Colonic mucosa (tissue), 4 donors: ENCODE data around the gene ZBTB7B. TPM values are rescaled to one million over a fixed set of nuclear protein-coding genes. Genes with fewer than 3 reads are reported as not detected.
A peak's percentile ranks its signal among the peaks of the same experiment; 100 is the strongest.

Source experiments
- DNase-seq: peaks from one replicate; pipeline ENCODE4 v3.0.0-alpha.2; 2020
- H3K27ac ChIP-seq: fragments of 200-600 bp; one replicate; pipeline ENCODE4 v1.8.0; 2021
- H3K27me3 ChIP-seq: fragments of 200-600 bp; one replicate; pipeline ENCODE4 v1.8.0; 2021
- H3K36me3 ChIP-seq: fragments of 200-600 bp; one replicate; pipeline ENCODE4 v1.8.0; 2021
- H3K4me1 ChIP-seq: fragments of 200-600 bp; one replicate; pipeline ENCODE4 v1.8.0; 2021; ENCODE audit warnings: mild to moderate bottlenecking
- H3K4me3 ChIP-seq: fragments of 200-600 bp; one replicate; pipeline ENCODE4 v1.8.0; 2021
- H3K9ac ChIP-seq, 2 donors: one replicate each; pipeline ENCODE4 v1.7.0; 2013; ENCODE audit warnings: control low read depth in 2 of 2, low read depth in 2 of 2, low read length in 2 of 2
- H3K9me3 ChIP-seq: fragments of 200-600 bp; one replicate; pipeline ENCODE4 v1.8.0; 2021
- intact Hi-C: fragments of 100-400 bp; cut with DNase I; formaldehyde crosslinking; loops from one replicate; pipeline ENCODE4 v1.14.1; 2022
- total RNA-seq, 2 donors: library from RNA; stranded (reverse); fragmentation: NEBNext Ultra II Directional in 1 of 2; extraction: Animal tissue kit (Norgen Biotek cat#: 25700) in 1 of 2; gene quantifications; one replicate each; pipeline ENCODE4 v1.2.1, GENCODE V29; 2021
- TF ChIP-seq, protein P1 (sequence below): fragments of 200-600 bp; IDR thresholded peaks from one replicate; pipeline ENCODE4 v1.8.0; 2022; ENCODE audit warnings: antibody characterized with exemption, mild to moderate bottlenecking
- donor health status: healthy.
- donor health status: DM: no; HTN: no; CAD: no.
- donor health status: DM: no; HTN: no; CAD: no.

ZBTB7B gene
- total RNA-seq, 2 donors from 2014 or later = 185 to 205 TPM

DNA sequence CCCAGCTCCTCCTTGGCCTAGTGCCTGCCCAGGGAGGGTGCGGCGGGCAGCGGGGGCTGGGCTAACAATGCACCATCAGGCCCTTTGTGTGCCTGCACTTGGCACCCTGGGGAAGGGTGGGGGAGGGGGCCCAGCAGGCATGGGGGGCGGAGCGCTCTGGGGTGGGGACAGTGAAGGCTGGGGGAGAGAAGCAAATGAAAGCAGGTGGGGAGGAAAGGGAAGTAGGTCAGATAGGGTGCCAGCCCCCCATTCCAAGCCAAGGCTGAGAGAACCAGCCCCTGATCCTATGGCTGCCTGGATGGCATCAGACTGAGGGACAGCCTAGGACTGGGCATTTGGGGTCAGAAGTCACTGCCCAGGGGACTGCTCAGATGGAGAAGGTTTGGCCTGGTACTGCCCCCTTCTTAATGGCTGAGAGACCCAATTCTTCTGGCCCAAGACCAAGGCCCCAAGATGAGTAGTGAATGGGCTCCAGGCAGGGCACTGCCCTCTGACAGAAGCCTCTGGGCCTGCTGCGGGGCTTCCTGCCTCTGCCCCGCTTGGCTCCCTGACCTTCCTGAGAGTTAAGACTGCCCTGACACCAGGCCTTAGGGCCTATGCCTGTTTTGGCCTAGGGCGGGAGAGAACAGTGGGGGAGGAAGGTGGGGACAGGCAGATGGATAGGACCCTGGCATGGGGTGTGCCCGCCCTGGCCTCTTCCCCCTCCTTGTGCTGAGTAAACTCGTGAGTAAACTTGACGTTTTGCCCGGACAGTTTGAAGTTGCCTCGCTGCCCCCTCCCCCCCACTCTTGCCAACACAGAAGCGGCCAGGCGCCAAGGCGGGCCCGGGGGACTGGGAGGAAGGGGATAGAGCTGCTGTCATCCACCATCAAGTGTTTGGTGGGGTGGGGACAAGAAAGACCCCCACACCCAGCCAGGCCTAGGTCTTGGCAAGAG is 2.7 kb downstream of the ZBTB7B start:
- DNase-seq = peak; percentile 91
- H3K27me3 ChIP-seq = no peaks in the 10 kb centered on the region
- intact Hi-C loops = no loop called here
- no peaks in the 10 kb centered on the region for H3K36me3 ChIP-seq
- peak overlapping the region; percentile 83 for H3K4me3 ChIP-seq
- TF ChIP-seq, protein P1, sequence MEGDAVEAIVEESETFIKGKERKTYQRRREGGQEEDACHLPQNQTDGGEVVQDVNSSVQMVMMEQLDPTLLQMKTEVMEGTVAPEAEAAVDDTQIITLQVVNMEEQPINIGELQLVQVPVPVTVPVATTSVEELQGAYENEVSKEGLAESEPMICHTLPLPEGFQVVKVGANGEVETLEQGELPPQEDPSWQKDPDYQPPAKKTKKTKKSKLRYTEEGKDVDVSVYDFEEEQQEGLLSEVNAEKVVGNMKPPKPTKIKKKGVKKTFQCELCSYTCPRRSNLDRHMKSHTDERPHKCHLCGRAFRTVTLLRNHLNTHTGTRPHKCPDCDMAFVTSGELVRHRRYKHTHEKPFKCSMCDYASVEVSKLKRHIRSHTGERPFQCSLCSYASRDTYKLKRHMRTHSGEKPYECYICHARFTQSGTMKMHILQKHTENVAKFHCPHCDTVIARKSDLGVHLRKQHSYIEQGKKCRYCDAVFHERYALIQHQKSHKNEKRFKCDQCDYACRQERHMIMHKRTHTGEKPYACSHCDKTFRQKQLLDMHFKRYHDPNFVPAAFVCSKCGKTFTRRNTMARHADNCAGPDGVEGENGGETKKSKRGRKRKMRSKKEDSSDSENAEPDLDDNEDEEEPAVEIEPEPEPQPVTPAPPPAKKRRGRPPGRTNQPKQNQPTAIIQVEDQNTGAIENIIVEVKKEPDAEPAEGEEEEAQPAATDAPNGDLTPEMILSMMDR = no peak
- H3K4me1 ChIP-seq = peaks cover 29% of the 10 kb centered on the region
- H3K9ac ChIP-seq = peak overlapping the region; percentile 97 to 100
- H3K9me3 ChIP-seq = no peaks in the 10 kb centered on the region
- peak overlapping the region; percentile 94 for H3K27ac ChIP-seq

- H3K4me1 ChIP-seq = peaks cover 40% of the 10 kb centered on the region
- no peaks in the 10 kb centered on the region for H3K36me3 ChIP-seq
- H3K9me3 ChIP-seq = no peaks in the 10 kb centered on the region
- no peak for DNase-seq
- H3K4me3 ChIP-seq = no peak overlapping the region
- peak overlapping the region; percentile 94 for H3K27ac ChIP-seq
- TF ChIP-seq, protein P1 = no peak
- no peaks in the 10 kb centered on the region for H3K27me3 ChIP-seq
- H3K9ac ChIP-seq = peak overlapping the region; percentile 1 to 100
- intact Hi-C loops = no loop called here
Observed at GRCh38 chr1:155006601-155007101, 4.0 kb downstream of the ZBTB7B start.

- Histone ChIP-seq H3K36me3 (no peaks in the 10 kb centered on the region), H3K4me3 (peak overlapping the region; percentile 41), H3K9me3 (no peaks in the 10 kb centered on the region), H3K9ac (peak overlapping the region; percentile 61 to 100), H3K4me1 (peaks cover 47% of the 10 kb centered on the region), H3K27me3 (no peaks in the 10 kb centered on the region), H3K27ac (peak overlapping the region; percentile 94)
- TF ChIP-seq, protein P1 = no peak
- peak; percentile 93 for DNase-seq
- intact Hi-C loops = no loop called here
Observed at GRCh38 chr1:155007251-155007828, 4.7 kb downstream of the ZBTB7B start.

DNA sequence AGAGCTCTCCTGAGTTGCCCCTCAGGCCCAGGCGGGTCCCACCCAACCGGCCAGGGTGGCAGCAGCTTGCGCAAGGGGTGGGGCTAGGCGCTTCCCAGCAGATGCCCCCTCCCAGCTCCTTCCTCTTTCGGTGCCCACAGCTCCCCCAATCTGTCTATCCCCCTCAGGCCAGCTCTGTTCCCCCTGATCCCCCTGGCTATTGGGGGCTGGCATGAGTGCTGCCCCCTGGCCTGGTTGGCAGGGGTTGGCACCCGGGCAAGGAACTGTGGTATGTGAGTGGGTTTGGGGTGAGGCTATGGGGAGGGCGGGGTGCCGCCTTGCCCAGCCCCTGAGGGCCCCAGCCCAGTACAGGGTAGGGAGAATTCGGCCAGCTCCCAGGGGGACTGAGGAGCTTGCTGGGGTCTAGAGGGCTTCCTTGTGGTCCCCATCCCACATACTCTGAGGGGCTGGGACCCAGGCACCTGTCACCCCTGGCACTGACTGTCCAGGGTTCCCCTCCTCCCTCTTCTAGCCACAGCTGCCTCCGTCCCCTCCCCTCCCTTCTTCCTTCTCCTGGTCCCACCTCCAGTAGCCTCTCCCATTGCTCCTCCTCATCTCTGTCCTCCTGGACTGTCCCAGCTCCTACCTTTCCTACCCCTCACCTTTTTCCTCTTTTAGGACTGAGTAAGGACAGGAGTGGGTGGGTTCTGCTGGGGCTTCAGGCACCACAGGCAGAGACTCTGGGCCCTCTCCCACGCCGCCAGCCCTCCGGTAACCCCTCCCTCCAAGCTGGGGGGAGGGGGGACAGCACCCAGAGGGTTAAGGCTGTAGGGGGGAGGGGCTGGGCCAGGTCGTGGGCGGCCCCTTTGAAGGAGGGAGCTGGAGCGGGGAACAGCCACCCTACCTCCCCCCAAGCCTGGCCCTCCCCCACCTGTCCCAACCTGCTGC is 5.7 kb downstream of the ZBTB7B start:
- peak overlapping the region; percentile 71 to 100 for H3K9ac ChIP-seq

More for the DNA sequence above, 5.7 kb downstream of the ZBTB7B start:
- Histone ChIP-seq H3K9me3 (no peaks in the 10 kb centered on the region), H3K4me3 (peak overlapping the region; percentile 41), H3K4me1 (peaks cover 57% of the 10 kb centered on the region), H3K36me3 (no peaks in the 10 kb centered on the region), H3K27ac (peak overlapping the region; percentile 94), H3K27me3 (no peaks in the 10 kb centered on the region)
- TF ChIP-seq, protein P1 = no peak
- intact Hi-C loops = no loop called here
- DNase-seq = peak; percentile 76
